GM12891 (cell line): ENCODE measurements around the gene APOL3.
"Not testable (repeated sequence)": the region's sequence is repeated elsewhere in the genome, so short reads cannot be mapped to it uniquely, and the experiment has no call there.

ENCODE experiments used
- POLR2A ChIP-seq: IDR thresholded peaks from 2 replicates; pipeline ENCODE4 v1.6.1; 2011; ENCODE audit warnings: low read depth, low read length, control low read depth
- SPI1 ChIP-seq: IDR thresholded peaks from 2 replicates; pipeline ENCODE4 v1.6.1; 2011; ENCODE audit warnings: low read depth, low read length, control low read depth
- TAF1 ChIP-seq: IDR thresholded peaks from 2 replicates; pipeline ENCODE4 v1.6.1; 2011; ENCODE audit warnings: low read depth, low read length, control low read depth

- not testable (repeated sequence) for TF ChIP-seq POLR2A, SPI1, TAF1
Measured at GRCh38 chr22:36161793-36162126, 1.2 kb upstream of the APOL3 start.
